Endothelial cell of umbilical vein (primary cell): ENCODE results near the gene MYO5B.

Experiments used
- CTCF ChIP-seq, 2 donors: IDR thresholded peaks; 1 replicate in 1 of 2; 2 replicates in 1 of 2; pipeline ENCODE4 v1.5.1; 2011; ENCODE audit warnings: low read length in 2 of 2, mild to moderate bottlenecking in 2 of 2, moderate library complexity in 2 of 2, control low read depth in 1 of 2, inconsistent platforms in 1 of 2, low read depth in 1 of 2; ENCODE audit not compliant: insufficient read depth in 1 of 2; ENCODE audit errors: extremely low read depth in 1 of 2
- EZH2 ChIP-seq: IDR thresholded peaks from 2 replicates; pipeline ENCODE4 v1.6.1; 2012; ENCODE audit warnings: borderline replicate concordance, low read depth, mild to moderate bottlenecking, moderate library complexity, low read length, inconsistent platforms; ENCODE audit not compliant: severe bottlenecking
- FOS ChIP-seq: IDR thresholded peaks from 2 replicates; pipeline ENCODE4 v1.6.1; 2011; ENCODE audit warnings: mild to moderate bottlenecking, low read length, moderate library complexity, borderline replicate concordance; ENCODE audit not compliant: insufficient read depth
- MAX ChIP-seq: IDR thresholded peaks from 2 replicates; pipeline ENCODE4 v1.6.1; 2011; ENCODE audit not compliant: insufficient read depth, insufficient read length
- MYC ChIP-seq: IDR thresholded peaks from one replicate; pipeline ENCODE4 v1.6.1; 2011; ENCODE audit warnings: mild to moderate bottlenecking, low read depth, low read length
- POLR2A ChIP-seq: IDR thresholded peaks from 2 replicates; pipeline ENCODE4 v1.6.1; 2012; ENCODE audit warnings: low read depth, mild to moderate bottlenecking, control low read depth, low read length
- POLR2AphosphoS5 ChIP-seq: IDR thresholded peaks from 2 replicates; pipeline ENCODE4 v1.6.1; 2012; ENCODE audit warnings: low read depth, mild to moderate bottlenecking, control low read depth, low read length, moderate library complexity; ENCODE audit not compliant: insufficient read depth

GRCh38 chr18:50128506-50129271, 66.3 kb downstream of the MYO5B start:
- TF ChIP-seq POLR2A (no peak), CTCF (IDR thresholded peaks at IDR 0.05; ENCODE audit: extremely low read depth in 1 of 2, insufficient read depth in 1 of 2, low read depth in 1 of 2, low read length in 2 of 2) (no peak), EZH2 (no peak), POLR2AphosphoS5 (no peak), MYC (no peak), MAX (no peak), FOS (no peak)
